ENCODE measurements around the gene STXBP6.

DNA sequence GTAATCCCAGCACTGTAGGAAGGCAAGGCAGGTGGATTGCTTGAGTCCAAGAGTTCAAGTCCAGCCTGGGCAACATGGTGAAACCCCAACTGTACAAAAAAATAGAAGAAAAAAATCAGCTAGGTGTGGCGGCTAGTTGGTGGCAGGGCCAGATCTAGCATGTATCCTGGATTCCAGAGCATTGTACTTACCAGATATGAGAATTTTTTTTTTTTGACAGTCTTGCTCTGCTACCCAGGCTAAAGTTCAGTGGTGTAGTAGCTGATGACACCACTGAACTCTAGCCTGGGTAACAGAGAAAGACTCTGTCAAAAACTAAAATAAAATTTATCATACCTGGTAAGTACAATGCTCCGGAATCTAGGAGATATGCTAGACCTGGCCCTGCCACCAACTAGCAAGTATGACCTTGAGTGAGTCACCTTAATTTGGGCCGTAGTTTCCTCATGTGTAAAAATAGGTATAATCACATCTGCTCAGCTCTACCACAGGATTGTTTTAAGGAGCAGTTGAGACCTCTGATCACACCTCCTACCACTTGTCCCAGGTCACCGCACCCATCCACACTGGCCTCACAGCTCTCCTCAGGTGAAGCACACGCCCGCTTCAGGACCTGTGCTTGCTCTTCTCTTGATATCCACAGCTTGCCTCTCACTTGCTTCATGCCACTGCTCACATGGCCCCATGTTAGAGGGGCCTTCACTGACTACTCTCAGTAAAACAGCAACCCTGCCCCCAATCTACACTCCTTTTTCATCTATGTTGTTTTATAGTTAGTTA is 140.2 kb downstream of the STXBP6 start:
- TF ChIP-seq, protein P1, sequence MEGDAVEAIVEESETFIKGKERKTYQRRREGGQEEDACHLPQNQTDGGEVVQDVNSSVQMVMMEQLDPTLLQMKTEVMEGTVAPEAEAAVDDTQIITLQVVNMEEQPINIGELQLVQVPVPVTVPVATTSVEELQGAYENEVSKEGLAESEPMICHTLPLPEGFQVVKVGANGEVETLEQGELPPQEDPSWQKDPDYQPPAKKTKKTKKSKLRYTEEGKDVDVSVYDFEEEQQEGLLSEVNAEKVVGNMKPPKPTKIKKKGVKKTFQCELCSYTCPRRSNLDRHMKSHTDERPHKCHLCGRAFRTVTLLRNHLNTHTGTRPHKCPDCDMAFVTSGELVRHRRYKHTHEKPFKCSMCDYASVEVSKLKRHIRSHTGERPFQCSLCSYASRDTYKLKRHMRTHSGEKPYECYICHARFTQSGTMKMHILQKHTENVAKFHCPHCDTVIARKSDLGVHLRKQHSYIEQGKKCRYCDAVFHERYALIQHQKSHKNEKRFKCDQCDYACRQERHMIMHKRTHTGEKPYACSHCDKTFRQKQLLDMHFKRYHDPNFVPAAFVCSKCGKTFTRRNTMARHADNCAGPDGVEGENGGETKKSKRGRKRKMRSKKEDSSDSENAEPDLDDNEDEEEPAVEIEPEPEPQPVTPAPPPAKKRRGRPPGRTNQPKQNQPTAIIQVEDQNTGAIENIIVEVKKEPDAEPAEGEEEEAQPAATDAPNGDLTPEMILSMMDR (conservative IDR thresholded peaks at IDR 0.05; ENCODE audit: low read depth, low read length), result no peak
- TF ChIP-seq EZH2 (IDR thresholded peaks at IDR 0.05; ENCODE audit: borderline replicate concordance, low read depth, low read length, poor library complexity, severe bottlenecking), result no peak
